Transverse colon (tissue), 4 donors: ENCODE measurements around the gene COA6. TPM values are rescaled to one million over a fixed set of nuclear protein-coding genes. Genes with fewer than 3 reads are reported as not detected.

Source experiments
- DNase-seq: peaks from one replicate; pipeline ENCODE4 v3.0.0-alpha.2; 2019
- H3K27ac ChIP-seq, 4 donors: fragments of 200-600 bp; sonication (generic); 2 replicates each; pipeline ENCODE4 v1.5.1; 2016 to 2018; ENCODE audit warnings: inconsistent platforms in 4 of 4
- H3K27me3 ChIP-seq: fragments of 200-600 bp; sonication (generic); 2 replicates; pipeline ENCODE4 v1.5.1; 2017; ENCODE audit warnings: inconsistent platforms
- H3K36me3 ChIP-seq, 4 donors: fragments of 200-600 bp; sonication (generic); 2 replicates each; pipeline ENCODE4 v1.5.1; 2017 to 2019; ENCODE audit warnings: inconsistent platforms in 4 of 4
- H3K4me1 ChIP-seq, 4 donors: fragments of 200-600 bp; sonication (generic); 2 replicates each; pipeline ENCODE4 v1.5.1; 2017 to 2020; ENCODE audit warnings: inconsistent platforms in 4 of 4
- H3K4me3 ChIP-seq, 4 donors: fragments of 200-600 bp; sonication (generic); 1 replicate in 1 of 4; 2 replicates in 3 of 4; pipeline versions ENCODE4 v1.5.1 to v1.6.1; 2017 to 2019; ENCODE audit warnings: inconsistent platforms in 4 of 4
- H3K9me3 ChIP-seq, 2 donors: fragments of 200-600 bp; sonication (generic); 2 replicates each; pipeline ENCODE4 v1.5.1; 2017 to 2019; ENCODE audit warnings: inconsistent platforms in 2 of 2
- CTCF ChIP-seq, 5 experiments: fragments of 200-600 bp in 3 of 5; fragments of 450-650 bp in 2 of 5; sonication (generic) in 3 of 5; IDR thresholded peaks; 1 replicate in 2 of 5; 2 replicates in 3 of 5; pipeline ENCODE4 v1.5.1; 2016 to 2017; ENCODE audit warnings: antibody characterized with exemption in 5 of 5, inconsistent platforms in 3 of 5, mild to moderate bottlenecking in 2 of 5, moderate library complexity in 1 of 5
- EP300 ChIP-seq: sonication (generic); formaldehyde crosslinking; IDR thresholded peaks from one replicate; pipeline ENCODE4 v1.6.1; 2017; ENCODE audit warnings: antibody characterized with exemption, low read depth
- POLR2A ChIP-seq: fragments of 450-650 bp; IDR thresholded peaks from one replicate; pipeline ENCODE4 v1.6.1; 2016; ENCODE audit warnings: antibody characterized with exemption, mild to moderate bottlenecking, moderate library complexity
- POLR2AphosphoS5 ChIP-seq, 3 donors: sonication (generic); formaldehyde crosslinking; IDR thresholded peaks; one replicate each; pipeline ENCODE4 v1.6.1; 2016; ENCODE audit warnings: antibody characterized with exemption in 3 of 3
- WGBS, 2 donors: methylation state at CpG; one replicate each; pipeline ENCODE4 v1.1.5; 2018; ENCODE audit warnings: low coverage in 1 of 2; 5-methylcytosine and 5-hydroxymethylcytosine counted together
- in situ Hi-C, 4 donors: fragments of 200-750 bp; cut with MboI; loops; one replicate each; pipeline versions ENCODE4 v1.15.0 to v1.15.1; 2017; ENCODE audit warnings: low sequenced_read_pairs in 3 of 4, low pct_ligation_motif_present in 1 of 4, low pct_unique_long_range_greater_than_20kb in 1 of 4
- intact Hi-C: fragments of 100-400 bp; cut with DNase I; formaldehyde crosslinking; loops from one replicate; pipeline ENCODE4 v1.15.1; 2023; ENCODE audit warnings: low total_unique reads
- total RNA-seq, 4 donors: library from RNA; depleted of rRNA; stranded (reverse); fragments of >200 nt; gene quantifications; one replicate each; pipeline ENCODE4 v1.1.0, GENCODE V29; 2016

The COA6 gene
- total RNA-seq, 4 donors from 2014 or later: 13.7 to 21.6 (median 15.7) TPM; not detected in 1

- Histone ChIP-seq H3K9me3 (no peaks in the 10 kb centered on the region), H3K27me3 (no peaks in the 10 kb centered on the region), H3K27ac (no peak overlapping the region), H3K36me3 (peaks cover 0 to 16% (median under 1%) of the 10 kb centered on the region in 4 donors), H3K4me3 (no peak overlapping the region), H3K4me1 (no peaks in the 10 kb centered on the region)
- in situ Hi-C loops: no loop called here
- WGBS, 2 donors: 90% methylated on average over 1 of the region's 1 CpG; no CpG with 5 or more reads in 1 of the 2 donors
- no peak for DNase-seq
- TF ChIP-seq POLR2AphosphoS5 (IDR thresholded peaks at IDR 0.05): no peak
- no peak for TF ChIP-seq POLR2A
- no peak for TF ChIP-seq CTCF (IDR thresholded peaks at IDR 0.05)
- TF ChIP-seq EP300: no peak
- intact Hi-C loops: no loop called here
Measured at GRCh38 chr1:234433563-234434285, 60.5 kb downstream of the COA6 start.

Other genes starting within 250 kb of the COA6 start
- 10 to 100 TPM; 19.9 to 44.4 (median 27.6) TPM for gene TARBP1, start 105.7 kb downstream of the COA6 start, total RNA-seq
- 100 to 1,000 TPM in 1 of 4 donors, 10 to 100 TPM in 3; 82.7 to 120 (median 93.3) TPM for gene IRF2BP2, start 236.7 kb downstream of the COA6 start, total RNA-seq